Transverse colon (tissue), 4 donors: Measurements from ENCODE around the gene HINT3. TPM values are rescaled to one million over a fixed set of nuclear protein-coding genes. Genes with fewer than 3 reads are reported as not detected.

ENCODE experiments used
- DNase-seq: peaks from one replicate; pipeline ENCODE4 v3.0.0-alpha.2; 2019
- H3K27ac ChIP-seq, 4 donors: fragments of 200-600 bp; sonication (generic); 2 replicates each; pipeline ENCODE4 v1.5.1; 2016 to 2018; ENCODE audit warnings: inconsistent platforms in 4 of 4
- H3K27me3 ChIP-seq: fragments of 200-600 bp; sonication (generic); 2 replicates; pipeline ENCODE4 v1.5.1; 2017; ENCODE audit warnings: inconsistent platforms
- H3K36me3 ChIP-seq, 4 donors: fragments of 200-600 bp; sonication (generic); 2 replicates each; pipeline ENCODE4 v1.5.1; 2017 to 2019; ENCODE audit warnings: inconsistent platforms in 4 of 4
- H3K4me1 ChIP-seq, 4 donors: fragments of 200-600 bp; sonication (generic); 2 replicates each; pipeline ENCODE4 v1.5.1; 2017 to 2020; ENCODE audit warnings: inconsistent platforms in 4 of 4
- H3K4me3 ChIP-seq, 4 donors: fragments of 200-600 bp; sonication (generic); 1 replicate in 1 of 4; 2 replicates in 3 of 4; pipeline versions ENCODE4 v1.5.1 to v1.6.1; 2017 to 2019; ENCODE audit warnings: inconsistent platforms in 4 of 4
- H3K9me3 ChIP-seq, 2 donors: fragments of 200-600 bp; sonication (generic); 2 replicates each; pipeline ENCODE4 v1.5.1; 2017 to 2019; ENCODE audit warnings: inconsistent platforms in 2 of 2
- EP300 ChIP-seq: sonication (generic); formaldehyde crosslinking; IDR thresholded peaks from one replicate; pipeline ENCODE4 v1.6.1; 2017; ENCODE audit warnings: antibody characterized with exemption, low read depth
- POLR2A ChIP-seq: fragments of 450-650 bp; IDR thresholded peaks from one replicate; pipeline ENCODE4 v1.6.1; 2016; ENCODE audit warnings: antibody characterized with exemption, mild to moderate bottlenecking, moderate library complexity
- POLR2AphosphoS5 ChIP-seq, 3 donors: sonication (generic); formaldehyde crosslinking; IDR thresholded peaks; one replicate each; pipeline ENCODE4 v1.6.1; 2016; ENCODE audit warnings: antibody characterized with exemption in 3 of 3
- WGBS, 2 donors: methylation state at CpG; one replicate each; pipeline ENCODE4 v1.1.5; 2018; ENCODE audit warnings: low coverage in 1 of 2; 5-methylcytosine and 5-hydroxymethylcytosine counted together
- in situ Hi-C, 4 donors: fragments of 200-750 bp; cut with MboI; loops; one replicate each; pipeline versions ENCODE4 v1.15.0 to v1.15.1; 2017; ENCODE audit warnings: low sequenced_read_pairs in 3 of 4, low pct_ligation_motif_present in 1 of 4, low pct_unique_long_range_greater_than_20kb in 1 of 4
- intact Hi-C: fragments of 100-400 bp; cut with DNase I; formaldehyde crosslinking; loops from one replicate; pipeline ENCODE4 v1.15.1; 2023; ENCODE audit warnings: low total_unique reads
- total RNA-seq, 4 donors: library from RNA; depleted of rRNA; stranded (reverse); fragments of >200 nt; gene quantifications; one replicate each; pipeline ENCODE4 v1.1.0, GENCODE V29; 2016
- TF ChIP-seq, protein P1 (sequence below), 5 experiments: fragments of 200-600 bp in 3 of 5; fragments of 450-650 bp in 2 of 5; sonication (generic) in 3 of 5; IDR thresholded peaks; 1 replicate in 2 of 5; 2 replicates in 3 of 5; pipeline ENCODE4 v1.5.1; 2016 to 2017; ENCODE audit warnings: antibody characterized with exemption in 5 of 5, inconsistent platforms in 3 of 5, mild to moderate bottlenecking in 2 of 5, moderate library complexity in 1 of 5

The HINT3 gene
- total RNA-seq, 4 donors from 2014 or later = 23.5 to 35.2 (median 30.7) TPM

DNA sequence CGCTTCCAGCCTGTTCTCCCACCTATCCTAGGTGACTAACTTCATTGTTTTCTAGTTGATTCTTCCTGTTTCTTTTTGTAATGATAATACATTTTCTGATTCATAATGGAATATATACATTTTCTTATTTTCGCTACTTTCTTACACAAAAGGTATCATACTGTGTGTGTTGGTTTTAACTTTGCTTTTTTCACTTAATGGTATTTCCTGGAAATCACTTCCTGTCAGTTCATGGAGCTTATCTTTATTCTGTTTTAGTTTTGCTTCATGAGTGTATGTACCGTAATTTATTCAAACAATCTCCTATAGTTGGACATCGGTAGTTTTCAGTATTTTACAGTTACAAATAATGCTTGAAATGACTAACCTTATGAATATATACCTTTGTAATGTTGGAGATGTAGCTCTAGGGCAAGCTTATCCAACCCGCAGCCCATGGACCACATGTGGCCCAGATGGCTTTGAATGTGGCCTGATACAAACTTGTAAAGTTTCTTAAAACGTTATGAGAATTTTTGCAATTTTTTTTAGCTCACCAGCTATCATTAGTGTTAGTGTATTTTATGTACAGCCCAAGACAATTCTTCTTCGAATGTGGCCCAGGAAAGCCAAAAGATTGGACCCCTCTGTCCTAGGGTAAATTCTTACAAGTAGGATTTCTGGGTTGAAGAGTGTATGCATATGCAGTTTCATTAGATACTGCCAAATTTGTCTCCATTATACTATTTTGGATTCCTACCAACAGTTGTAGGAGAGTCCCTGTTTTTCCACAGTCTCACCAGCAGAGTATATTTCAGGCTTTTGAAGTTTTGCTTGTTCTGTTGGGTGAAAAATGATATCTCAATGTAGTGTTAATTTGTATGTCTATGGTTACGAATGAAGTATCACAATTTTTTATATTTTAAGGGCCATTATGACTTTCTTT lies 46.4 kb downstream of the HINT3 start:
- Histone ChIP-seq H3K36me3 (peaks cover 0 to 19% (median 3%) of the 10 kb centered on the region in 4 donors), H3K9me3 (no peaks in the 10 kb centered on the region), H3K4me3 (no peak overlapping the region), H3K27ac (no peak overlapping the region), H3K27me3 (no peaks in the 10 kb centered on the region), H3K4me1 (no peaks in the 10 kb centered on the region)
- WGBS, 2 donors = 94 to 95% methylated on average over 5 to 8 of the region's 8 CpGs
- intact Hi-C loops (no loop called here), in situ Hi-C loops (no loop called here)
- no peak for TF ChIP-seq POLR2A
- no peak for TF ChIP-seq EP300
- TF ChIP-seq POLR2AphosphoS5 (IDR thresholded peaks at IDR 0.05) = no peak
- TF ChIP-seq, protein P1, sequence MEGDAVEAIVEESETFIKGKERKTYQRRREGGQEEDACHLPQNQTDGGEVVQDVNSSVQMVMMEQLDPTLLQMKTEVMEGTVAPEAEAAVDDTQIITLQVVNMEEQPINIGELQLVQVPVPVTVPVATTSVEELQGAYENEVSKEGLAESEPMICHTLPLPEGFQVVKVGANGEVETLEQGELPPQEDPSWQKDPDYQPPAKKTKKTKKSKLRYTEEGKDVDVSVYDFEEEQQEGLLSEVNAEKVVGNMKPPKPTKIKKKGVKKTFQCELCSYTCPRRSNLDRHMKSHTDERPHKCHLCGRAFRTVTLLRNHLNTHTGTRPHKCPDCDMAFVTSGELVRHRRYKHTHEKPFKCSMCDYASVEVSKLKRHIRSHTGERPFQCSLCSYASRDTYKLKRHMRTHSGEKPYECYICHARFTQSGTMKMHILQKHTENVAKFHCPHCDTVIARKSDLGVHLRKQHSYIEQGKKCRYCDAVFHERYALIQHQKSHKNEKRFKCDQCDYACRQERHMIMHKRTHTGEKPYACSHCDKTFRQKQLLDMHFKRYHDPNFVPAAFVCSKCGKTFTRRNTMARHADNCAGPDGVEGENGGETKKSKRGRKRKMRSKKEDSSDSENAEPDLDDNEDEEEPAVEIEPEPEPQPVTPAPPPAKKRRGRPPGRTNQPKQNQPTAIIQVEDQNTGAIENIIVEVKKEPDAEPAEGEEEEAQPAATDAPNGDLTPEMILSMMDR (IDR thresholded peaks at IDR 0.05) = no peak
- no peak for DNase-seq

- Histone ChIP-seq H3K27me3 (no peaks in the 10 kb centered on the region), H3K4me3 (no peak overlapping the region), H3K9me3 (no peaks in the 10 kb centered on the region), H3K36me3 (peaks cover 0 to 32% (median 10%) of the 10 kb centered on the region in 4 donors), H3K27ac (no peak overlapping the region), H3K4me1 (no peaks in the 10 kb centered on the region)
- no peak for DNase-seq
- TF ChIP-seq POLR2AphosphoS5 (IDR thresholded peaks at IDR 0.05) = no peak
- TF ChIP-seq EP300 = no peak
- no peak for TF ChIP-seq POLR2A
- TF ChIP-seq, protein P1 (IDR thresholded peaks at IDR 0.05) = no peak
- intact Hi-C loops = no loop called here
- in situ Hi-C loops = no loop called here
Observed at GRCh38 chr6:126007800-126008199, 51.2 kb downstream of the HINT3 start.

DNA sequence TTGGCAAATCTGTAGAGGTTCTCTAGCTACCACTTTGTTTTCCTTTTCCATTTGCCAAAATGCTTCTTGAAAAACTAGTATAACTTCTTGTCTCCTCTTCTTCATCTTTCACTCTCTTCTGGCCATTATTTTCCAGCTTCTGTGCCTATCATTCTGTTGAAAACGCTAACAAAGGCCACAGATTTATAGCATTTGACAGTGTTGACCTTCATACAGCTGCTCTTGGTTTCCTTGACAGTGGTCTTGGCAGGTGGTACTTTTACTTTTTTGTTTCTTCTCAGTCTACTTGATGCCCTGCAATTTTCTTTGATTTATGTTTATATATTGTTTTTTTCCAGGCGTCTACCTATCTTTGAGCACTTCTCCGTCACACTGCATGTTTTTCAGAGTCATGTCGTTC lies 53.5 kb downstream of the HINT3 start:
- no peaks in the 10 kb centered on the region for H3K27me3 ChIP-seq
- no peaks in the 10 kb centered on the region for H3K9me3 ChIP-seq
- intact Hi-C loops = loop anchor here (1.0 kb wide), 1 partner anchor 10 kb away; no protein-coding TSS in a partner anchor
- in situ Hi-C loops = no loop called here
- no peaks in the 10 kb centered on the region for H3K4me1 ChIP-seq
- DNase-seq = no peak
- no peak overlapping the region for H3K4me3 ChIP-seq
- no peak overlapping the region for H3K27ac ChIP-seq
- WGBS, 2 donors = 81 to 88% methylated on average over 4 of the region's 4 CpGs
- TF ChIP-seq POLR2A (no peak), EP300 (no peak), POLR2AphosphoS5 (IDR thresholded peaks at IDR 0.05) (no peak)
- TF ChIP-seq, protein P1 (IDR thresholded peaks at IDR 0.05) = no peak
- H3K36me3 ChIP-seq = peaks cover 0 to 54% (median 17%) of the 10 kb centered on the region in 4 donors

DNA sequence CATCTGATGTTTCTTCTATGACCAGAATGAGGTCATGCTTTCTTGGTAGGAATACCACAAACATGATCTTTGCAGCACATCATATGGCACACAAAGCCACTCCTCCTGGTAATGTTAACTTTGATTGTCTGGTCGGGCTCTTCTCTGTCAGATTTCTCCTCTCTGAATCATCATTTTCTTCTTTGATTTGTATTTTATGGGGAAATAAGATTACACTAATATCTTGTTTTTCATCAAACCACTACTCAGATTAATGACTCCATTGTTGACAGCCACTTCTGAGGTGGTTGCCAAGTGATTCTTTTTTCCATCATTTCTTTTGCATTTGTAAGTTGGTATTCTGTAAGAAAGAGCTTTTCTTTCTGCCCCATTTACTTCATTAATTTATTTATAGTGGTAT lies 59.3 kb downstream of the HINT3 start:
- no peak overlapping the region for H3K27ac ChIP-seq
- intact Hi-C loops (no loop called here), in situ Hi-C loops (no loop called here)
- TF ChIP-seq POLR2A = no peak
- no peak for TF ChIP-seq EP300
- no peak for TF ChIP-seq POLR2AphosphoS5 (IDR thresholded peaks at IDR 0.05)
- TF ChIP-seq, protein P1 (IDR thresholded peaks at IDR 0.05) = no peak
- no peaks in the 10 kb centered on the region for H3K9me3 ChIP-seq
- no peaks in the 10 kb centered on the region for H3K4me1 ChIP-seq
- 93 to 100% methylated on average over 1 of the region's 1 CpG for WGBS, 2 donors
- DNase-seq = no peak
- no peaks in the 10 kb centered on the region for H3K27me3 ChIP-seq
- peaks cover 0 to 62% (median 27%) of the 10 kb centered on the region in 4 donors for H3K36me3 ChIP-seq
- H3K4me3 ChIP-seq = no peak overlapping the region
